Activated T-cell treated with anti-CD3 and anti-CD28 coated beads, Interleukin-2, amount 50 U/mL, for 24 hours (primary cell): ENCODE measurements around the gene SPTBN2.

Source experiments
- DNase-seq: peaks from one replicate; pipeline ENCODE4 v3.0.0-alpha.2; 2020
- H3K27ac Mint-ChIP-seq: 2 replicates; pipeline ENCODE4 v1.8.0; 2020; ENCODE audit warnings: mild to moderate bottlenecking, mixed read lengths
- H3K27me3 Mint-ChIP-seq: 2 replicates; pipeline ENCODE4 v1.8.0; 2020; ENCODE audit warnings: mixed read lengths
- H3K36me3 Mint-ChIP-seq: 2 replicates; pipeline ENCODE4 v1.8.0; 2020; ENCODE audit warnings: low read depth, mixed read lengths
- H3K4me1 Mint-ChIP-seq: 2 replicates; pipeline ENCODE4 v1.8.0; 2020; ENCODE audit warnings: low read depth, mixed read lengths
- H3K4me3 Mint-ChIP-seq: 2 replicates; pipeline ENCODE4 v1.8.0; 2020; ENCODE audit warnings: mild to moderate bottlenecking, moderate library complexity, mixed read lengths
- H3K9me3 Mint-ChIP-seq: 2 replicates; pipeline ENCODE4 v1.8.0; 2020; ENCODE audit warnings: mixed read lengths

The SPTBN2 gene

GRCh38 chr11:66728693-66729385 lies at the start of gene SPTBN2:
SPTBN2 (minus strand) TSS chr11:66729216; CDS start chr11:66721240, 7,976 bp downstream.
- peak within 1 kb of the TSS; percentile 63 for H3K27ac Mint-ChIP-seq
- no peaks in the 10 kb centered on the region for H3K36me3 Mint-ChIP-seq
- DNase-seq: no peak
- no peaks in the 10 kb centered on the region for H3K9me3 Mint-ChIP-seq
- peaks cover 15% of the 10 kb centered on the region for H3K4me1 Mint-ChIP-seq
- H3K4me3 Mint-ChIP-seq: peak within 1 kb of the TSS; percentile 72
- peaks cover 74% of the 10 kb centered on the region for H3K27me3 Mint-ChIP-seq

- H3K4me3 Mint-ChIP-seq: no peak overlapping the region
- no peaks in the 10 kb centered on the region for H3K4me1 Mint-ChIP-seq
- H3K27me3 Mint-ChIP-seq: no peaks in the 10 kb centered on the region
- H3K27ac Mint-ChIP-seq: no peak overlapping the region
- DNase-seq: no peak
- H3K9me3 Mint-ChIP-seq: no peaks in the 10 kb centered on the region
- H3K36me3 Mint-ChIP-seq: no peaks in the 10 kb centered on the region
These were observed 39.8 kb upstream of the SPTBN2 start for GRCh38 chr11:66768818-66769217.

GRCh38 chr11:66768088-66768521 lies 39.1 kb upstream of the SPTBN2 start:
- Mint-ChIP-seq H3K4me1 (no peaks in the 10 kb centered on the region), H3K27ac (no peak overlapping the region), H3K27me3 (no peaks in the 10 kb centered on the region), H3K36me3 (no peaks in the 10 kb centered on the region), H3K9me3 (no peaks in the 10 kb centered on the region), H3K4me3 (no peak overlapping the region)
- no peak for DNase-seq

- H3K36me3 Mint-ChIP-seq: peaks cover 1% of the 10 kb centered on the region
- no peaks in the 10 kb centered on the region for H3K4me1 Mint-ChIP-seq
- H3K4me3 Mint-ChIP-seq: no peak overlapping the region
- H3K9me3 Mint-ChIP-seq: no peaks in the 10 kb centered on the region
- no peaks in the 10 kb centered on the region for H3K27me3 Mint-ChIP-seq
- DNase-seq: no peak
- no peak overlapping the region for H3K27ac Mint-ChIP-seq
These were observed 38.6 kb upstream of the SPTBN2 start for GRCh38 chr11:66767666-66768065.

- H3K4me3 Mint-ChIP-seq: no peak overlapping the region
- no peaks in the 10 kb centered on the region for H3K27me3 Mint-ChIP-seq
- no peak overlapping the region for H3K27ac Mint-ChIP-seq
- H3K4me1 Mint-ChIP-seq: no peaks in the 10 kb centered on the region
- H3K9me3 Mint-ChIP-seq: no peaks in the 10 kb centered on the region
- peaks cover 4% of the 10 kb centered on the region for H3K36me3 Mint-ChIP-seq
- no peak for DNase-seq
These were observed 37.7 kb upstream of the SPTBN2 start for GRCh38 chr11:66766681-66767080.

- H3K36me3 Mint-ChIP-seq: peaks cover 7% of the 10 kb centered on the region
- no peaks in the 10 kb centered on the region for H3K27me3 Mint-ChIP-seq
- no peak for DNase-seq
- H3K4me1 Mint-ChIP-seq: no peaks in the 10 kb centered on the region
- no peak overlapping the region for H3K27ac Mint-ChIP-seq
- no peaks in the 10 kb centered on the region for H3K9me3 Mint-ChIP-seq
- H3K4me3 Mint-ChIP-seq: no peak overlapping the region
These were observed 33.1 kb upstream of the SPTBN2 start for GRCh38 chr11:66762088-66762487.

GRCh38 chr11:66752148-66752547 lies 23.1 kb upstream of the SPTBN2 start:
- no peaks in the 10 kb centered on the region for H3K27me3 Mint-ChIP-seq
- no peak for DNase-seq
- H3K9me3 Mint-ChIP-seq: no peaks in the 10 kb centered on the region
- no peak overlapping the region for H3K27ac Mint-ChIP-seq
- H3K4me3 Mint-ChIP-seq: no peak overlapping the region
- peaks cover 1% of the 10 kb centered on the region for H3K4me1 Mint-ChIP-seq
- no peaks in the 10 kb centered on the region for H3K36me3 Mint-ChIP-seq

GRCh38 chr11:66749091-66749490 lies 20.1 kb upstream of the SPTBN2 start:
- no peak overlapping the region for H3K4me3 Mint-ChIP-seq
- H3K9me3 Mint-ChIP-seq: no peaks in the 10 kb centered on the region
- peaks cover 5% of the 10 kb centered on the region for H3K36me3 Mint-ChIP-seq
- H3K27ac Mint-ChIP-seq: no peak overlapping the region
- no peaks in the 10 kb centered on the region for H3K27me3 Mint-ChIP-seq
- H3K4me1 Mint-ChIP-seq: peaks cover 16% of the 10 kb centered on the region
- no peak for DNase-seq

- no peak overlapping the region for H3K27ac Mint-ChIP-seq
- H3K36me3 Mint-ChIP-seq: peaks cover 5% of the 10 kb centered on the region
- no peaks in the 10 kb centered on the region for H3K9me3 Mint-ChIP-seq
- no peak for DNase-seq
- peaks cover 20% of the 10 kb centered on the region for H3K4me1 Mint-ChIP-seq
- H3K27me3 Mint-ChIP-seq: no peaks in the 10 kb centered on the region
- H3K4me3 Mint-ChIP-seq: no peak overlapping the region
These were observed 18.5 kb upstream of the SPTBN2 start for GRCh38 chr11:66747480-66747879.

- Mint-ChIP-seq H3K27ac (peak overlapping the region; percentile 90), H3K36me3 (peaks cover 5% of the 10 kb centered on the region), H3K4me3 (peak overlapping the region; percentile 92), H3K4me1 (peaks cover 20% of the 10 kb centered on the region), H3K27me3 (no peaks in the 10 kb centered on the region), H3K9me3 (peaks cover 6% of the 10 kb centered on the region)
- peak; percentile 66 for DNase-seq
These were observed 16.6 kb upstream of the SPTBN2 start for GRCh38 chr11:66745356-66746235.

GRCh38 chr11:66744485-66745355 lies 15.7 kb upstream of the SPTBN2 start:
- Mint-ChIP-seq H3K4me1 (peaks cover 20% of the 10 kb centered on the region), H3K9me3 (peaks cover 6% of the 10 kb centered on the region), H3K27ac (peak overlapping the region; percentile 90), H3K27me3 (no peaks in the 10 kb centered on the region), H3K36me3 (peaks cover 5% of the 10 kb centered on the region), H3K4me3 (peak overlapping the region; percentile 92)
- peak; percentile 90 for DNase-seq

- Mint-ChIP-seq H3K9me3 (peaks cover 6% of the 10 kb centered on the region), H3K4me3 (peak overlapping the region; percentile 92), H3K4me1 (peaks cover 20% of the 10 kb centered on the region), H3K27ac (peak overlapping the region; percentile 77), H3K27me3 (no peaks in the 10 kb centered on the region), H3K36me3 (peaks cover 5% of the 10 kb centered on the region)
- DNase-seq: no peak
These were observed 14.4 kb upstream of the SPTBN2 start for GRCh38 chr11:66743271-66743968.

- H3K36me3 Mint-ChIP-seq: peaks cover 5% of the 10 kb centered on the region
- no peak overlapping the region for H3K4me3 Mint-ChIP-seq
- no peak overlapping the region for H3K27ac Mint-ChIP-seq
- DNase-seq: no peak
- H3K4me1 Mint-ChIP-seq: peaks cover 19% of the 10 kb centered on the region
- no peaks in the 10 kb centered on the region for H3K27me3 Mint-ChIP-seq
- peaks cover 6% of the 10 kb centered on the region for H3K9me3 Mint-ChIP-seq
These were observed 12.1 kb upstream of the SPTBN2 start for GRCh38 chr11:66741153-66741552.

GRCh38 chr11:66739983-66740382 lies 11.0 kb upstream of the SPTBN2 start:
- H3K4me1 Mint-ChIP-seq: peaks cover 9% of the 10 kb centered on the region
- no peak for DNase-seq
- H3K27ac Mint-ChIP-seq: no peak overlapping the region
- peaks cover 5% of the 10 kb centered on the region for H3K36me3 Mint-ChIP-seq
- H3K9me3 Mint-ChIP-seq: peaks cover 6% of the 10 kb centered on the region
- H3K27me3 Mint-ChIP-seq: no peaks in the 10 kb centered on the region
- no peak overlapping the region for H3K4me3 Mint-ChIP-seq
